Measurements from ENCODE around the gene KAT7.
A peak's percentile ranks its signal among the peaks of the same experiment; 100 is the strongest.

KAT7 gene

GRCh38 chr17:49870298-49870697 is 81.8 kb downstream of the KAT7 start:
- no peak for DNase-seq (ENCODE audit: low read depth in 2 of 2)

- no peak for DNase-seq (ENCODE audit: low read depth in 2 of 2)
Observed at GRCh38 chr17:49871211-49871610, 82.7 kb downstream of the KAT7 start.

GRCh38 chr17:49872754-49873377 is 84.4 kb downstream of the KAT7 start:
- DNase-seq (ENCODE audit: low read depth in 2 of 2): no peak

GRCh38 chr17:49873466-49873865 is 85.0 kb downstream of the KAT7 start:
- no peak for DNase-seq (ENCODE audit: low read depth in 2 of 2)

GRCh38 chr17:49873926-49874325 is 85.4 kb downstream of the KAT7 start:
- no peak for DNase-seq (ENCODE audit: low read depth in 2 of 2)

- DNase-seq (ENCODE audit: low read depth in 2 of 2): no peak
Observed at GRCh38 chr17:49874911-49875310, 86.4 kb downstream of the KAT7 start.

- DNase-seq (ENCODE audit: low read depth in 2 of 2): no peak
Observed at GRCh38 chr17:49875685-49876084, 87.2 kb downstream of the KAT7 start.

GRCh38 chr17:49878931-49879904 is 90.7 kb downstream of the KAT7 start:
- no peak for DNase-seq (ENCODE audit: low read depth in 2 of 2)

GRCh38 chr17:49880291-49881053 is 92.0 kb downstream of the KAT7 start:
- DNase-seq (ENCODE audit: low read depth in 2 of 2): peak; percentile 26 to 45

- DNase-seq (ENCODE audit: low read depth in 2 of 2): no peak
Observed at GRCh38 chr17:49881054-49881402, 92.5 kb downstream of the KAT7 start.

- DNase-seq (ENCODE audit: low read depth in 2 of 2): no peak
Observed at GRCh38 chr17:49882434-49882833, 94.0 kb downstream of the KAT7 start.
